NCI-H187 treated with DMSO at 0.1 percent for 48 hours (cell line): ENCODE data around the gene GAS2.

Source experiments
- DNase-seq: peaks from one replicate; lab custom pipeline; 2025; lab: John Stamatoyannopoulos, UW

Gene GAS2

DNA sequence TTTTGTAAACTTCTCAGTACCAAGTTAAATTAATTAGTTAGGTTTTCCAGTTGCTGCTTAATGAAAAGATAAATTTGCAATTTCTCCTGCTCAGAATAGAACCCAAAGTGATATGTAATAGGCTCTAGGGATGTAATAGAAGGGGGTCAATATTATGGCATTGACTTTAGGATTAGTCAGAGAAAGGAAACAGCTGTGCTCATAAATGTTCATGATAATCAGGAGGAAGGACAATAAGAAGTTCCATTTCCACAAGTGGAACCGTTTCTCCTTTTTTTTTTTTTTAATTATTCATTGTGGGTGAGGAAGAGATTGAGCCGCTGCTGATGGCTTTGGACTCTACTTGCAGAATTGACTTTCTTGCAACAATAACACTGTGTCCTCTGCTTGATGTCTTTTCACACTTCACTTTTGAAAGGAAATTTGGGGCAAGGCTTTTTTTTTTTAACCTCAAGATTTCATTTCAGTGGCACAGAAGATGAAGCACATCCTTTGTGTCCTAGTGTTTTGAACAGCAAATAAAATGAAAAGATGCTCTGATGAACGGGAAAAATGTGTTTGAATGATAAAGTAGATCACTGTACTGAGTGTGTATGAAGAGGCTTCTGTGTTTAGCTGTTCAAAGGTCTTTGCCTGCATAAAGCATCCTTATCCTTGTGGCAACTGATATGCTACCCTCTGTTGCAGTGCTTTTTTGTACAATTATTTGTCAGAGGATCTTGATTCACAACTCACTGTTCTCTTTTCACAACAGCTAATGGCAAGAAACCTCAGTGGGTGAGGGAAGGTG is 62.4 kb downstream of the GAS2 start:
- no peak for DNase-seq

- no peak for DNase-seq
These were observed 63.9 kb downstream of the GAS2 start for GRCh38 chr11:22730319-22730718.

- DNase-seq, result no peak
These were observed 66.2 kb downstream of the GAS2 start for GRCh38 chr11:22732588-22732987.

DNA sequence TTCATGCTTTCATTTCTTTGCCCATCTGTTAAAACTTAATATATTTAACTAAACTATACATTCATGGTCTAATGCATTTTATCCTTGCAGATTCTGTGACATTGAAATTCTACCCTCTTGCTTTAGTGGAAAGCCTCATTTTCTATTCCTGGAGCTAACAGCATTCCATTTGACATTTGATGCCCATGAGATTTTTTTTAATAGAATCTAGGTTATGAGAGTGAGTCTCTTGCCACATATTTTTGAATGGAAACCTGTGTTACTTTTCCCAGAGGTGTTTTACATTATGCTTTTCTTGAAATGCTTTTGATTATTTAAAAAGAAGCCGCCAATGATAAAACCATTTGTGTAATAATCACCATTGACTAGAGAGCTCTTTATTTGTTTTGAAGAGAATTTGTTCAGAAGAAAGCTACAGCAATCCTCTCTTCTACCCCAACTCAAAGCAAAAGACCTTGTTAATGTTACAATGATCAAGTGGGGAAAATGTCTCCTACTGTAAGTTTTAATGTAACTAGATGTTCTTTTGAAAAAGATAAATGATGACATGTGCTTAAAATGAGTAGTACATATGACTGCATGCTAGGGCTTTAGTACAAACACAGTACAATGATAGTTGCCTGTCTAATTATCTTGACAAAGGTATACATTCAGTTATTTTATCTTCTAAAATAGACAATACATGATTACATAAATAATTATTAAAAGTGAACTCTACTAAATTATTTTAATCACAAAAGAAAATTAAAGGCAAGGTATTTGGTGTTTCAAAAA is 67.3 kb downstream of the GAS2 start:
- DNase-seq, result peak; percentile 24

DNA sequence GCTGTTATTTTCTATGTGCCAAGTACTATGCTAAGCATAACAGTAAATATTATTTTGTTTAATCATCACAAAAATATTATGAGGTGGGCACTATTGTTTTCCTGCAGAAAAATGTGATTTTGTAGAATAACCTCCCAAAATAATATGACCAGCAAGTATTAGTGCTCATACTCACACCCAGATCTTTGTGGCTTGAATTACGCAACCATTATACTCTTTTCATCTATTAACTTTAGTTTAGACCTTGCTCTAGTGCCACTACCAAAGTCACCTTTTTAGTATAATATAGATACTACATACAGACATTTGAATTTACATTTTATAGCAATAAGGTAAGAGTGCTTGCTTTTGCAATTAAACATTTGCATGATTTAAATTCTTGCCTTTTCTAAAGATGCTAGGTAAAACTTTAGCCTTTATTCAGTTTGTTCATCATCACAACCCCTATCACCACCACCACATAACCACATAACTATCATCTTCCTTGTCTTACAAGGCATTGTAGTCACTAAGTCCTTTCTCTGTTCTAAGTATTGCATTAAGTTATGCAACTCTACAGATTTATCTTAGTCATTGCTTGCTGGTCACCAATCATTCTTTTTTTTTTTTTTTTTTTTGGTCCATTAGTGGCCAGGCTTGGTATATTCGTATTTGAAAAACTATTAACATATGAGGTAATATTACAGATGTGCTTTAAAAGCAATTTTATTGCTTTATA is 68.4 kb downstream of the GAS2 start:
- no peak for DNase-seq

- no peak for DNase-seq
These were observed 75.8 kb downstream of the GAS2 start for GRCh38 chr11:22742157-22742613.

GRCh38 chr11:22749536-22749935 is 83.1 kb downstream of the GAS2 start:
- DNase-seq, result peak; percentile 91

- peak; percentile 88 for DNase-seq
These were observed 86.5 kb downstream of the GAS2 start for GRCh38 chr11:22752908-22753310.

DNA sequence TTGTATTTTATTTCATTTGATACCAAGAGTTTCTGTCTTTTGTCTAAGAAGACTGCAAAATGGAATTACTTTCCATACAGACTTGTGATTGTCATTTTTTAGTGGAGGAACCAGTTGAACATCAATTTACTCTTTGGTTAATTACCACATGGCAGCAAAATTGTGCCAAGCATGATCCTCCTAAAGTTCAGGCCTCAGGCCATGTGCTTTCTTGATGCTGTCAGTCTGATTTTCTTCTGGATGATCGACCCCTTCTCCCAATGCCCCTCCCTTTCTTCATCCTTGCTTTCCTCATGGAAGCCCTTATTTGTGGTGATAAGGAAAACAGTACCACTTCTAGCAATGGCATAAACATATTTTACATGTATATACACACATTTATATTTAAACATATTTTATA is 87.0 kb downstream of the GAS2 start:
- no peak for DNase-seq

DNA sequence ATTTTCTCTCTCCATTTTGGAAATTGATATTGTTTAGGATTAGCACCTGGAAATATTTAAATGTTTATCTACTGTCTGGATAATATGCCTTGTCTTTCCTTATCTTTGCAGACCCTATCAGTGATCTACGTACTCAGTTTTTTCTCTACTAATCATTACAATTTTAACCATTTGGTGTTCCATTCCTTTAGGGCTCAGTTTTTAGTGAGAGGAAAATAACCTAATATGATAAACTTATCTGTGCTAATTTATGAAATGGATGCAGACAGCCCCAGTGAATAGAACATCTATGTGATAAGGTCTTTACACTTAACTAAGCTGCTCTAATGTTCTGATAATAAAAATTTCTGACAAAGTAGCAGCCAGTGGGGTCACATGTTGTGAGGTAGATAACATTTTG is 94.7 kb downstream of the GAS2 start:
- no peak for DNase-seq

DNA sequence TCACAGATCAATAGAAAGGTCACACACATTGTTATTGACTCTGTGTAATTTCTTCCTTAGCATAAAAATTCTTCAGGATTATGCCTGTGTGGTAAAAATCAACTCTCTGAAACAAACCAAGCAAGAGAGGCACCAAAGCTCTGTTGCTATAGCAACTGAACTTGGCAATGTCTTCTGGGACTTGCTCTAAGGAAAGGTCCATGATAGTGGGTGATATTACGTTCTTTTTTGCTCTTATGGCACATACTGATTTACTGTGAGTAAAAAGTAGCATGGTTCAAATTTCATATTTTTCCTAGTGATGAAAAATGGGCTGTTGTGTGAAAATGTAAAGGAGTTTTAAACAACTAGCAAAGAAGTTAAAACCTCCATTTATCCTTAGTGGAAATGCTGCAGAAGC is 96.8 kb downstream of the GAS2 start:
- DNase-seq, result no peak

DNA sequence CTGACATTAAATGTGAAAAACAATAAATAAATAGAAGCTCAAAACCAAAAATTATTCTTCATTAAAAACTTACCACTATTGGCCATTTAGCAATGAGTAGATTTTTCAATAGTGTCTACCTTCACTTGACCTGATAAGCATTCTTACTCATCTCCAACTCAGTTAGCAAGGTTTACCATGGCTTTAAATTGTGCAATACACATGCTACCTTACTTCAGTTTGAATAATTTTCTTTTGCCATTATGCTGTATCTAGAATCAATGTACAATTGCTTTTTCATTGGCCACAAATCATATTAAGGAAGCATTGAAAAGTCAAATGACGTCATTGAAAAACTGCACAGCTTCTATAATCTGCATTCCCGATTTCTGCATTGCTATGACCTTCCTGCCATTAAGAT is 98.3 kb downstream of the GAS2 start:
- no peak for DNase-seq

DNA sequence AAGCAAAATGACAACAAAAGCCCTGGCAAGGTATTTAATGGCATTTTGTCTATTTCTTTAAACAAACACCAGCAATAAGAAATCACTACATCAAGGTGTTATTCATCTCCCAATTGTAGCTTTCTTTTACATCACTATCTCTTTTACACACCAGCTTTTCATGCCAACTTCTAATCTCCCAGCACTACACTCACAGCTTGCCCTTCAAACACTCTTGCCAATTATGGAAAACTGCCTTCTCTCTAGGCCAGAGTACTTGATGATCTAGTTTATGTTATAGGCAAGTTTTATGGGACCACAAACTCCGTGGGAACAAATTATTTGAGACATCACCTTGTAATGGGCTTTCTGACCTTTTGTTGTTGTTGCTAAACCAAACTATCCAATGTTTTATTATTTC is 101.9 kb downstream of the GAS2 start:
- DNase-seq, result no peak

- DNase-seq, result no peak
These were observed 102.7 kb downstream of the GAS2 start for GRCh38 chr11:22769081-22769480.

DNA sequence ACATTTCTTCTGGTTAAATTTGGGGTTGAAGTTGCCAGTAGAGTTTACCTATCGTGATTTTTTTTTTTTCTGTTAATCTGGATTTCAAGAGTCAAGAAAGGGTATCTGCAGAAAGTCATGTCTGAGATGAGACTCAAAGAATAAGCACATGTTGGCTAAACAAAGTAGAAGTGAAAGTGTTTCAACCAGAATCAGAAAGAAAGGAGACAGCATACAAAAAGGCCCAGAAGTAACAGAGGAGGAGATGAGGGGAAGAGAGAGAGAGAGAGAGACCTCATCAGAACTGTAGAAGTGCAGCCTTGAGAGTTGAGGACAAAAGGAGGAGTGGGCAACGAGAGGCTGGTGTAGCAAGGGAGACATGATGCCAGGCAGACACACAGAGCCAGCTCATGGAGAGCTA is 108.3 kb downstream of the GAS2 start:
- no peak for DNase-seq

DNA sequence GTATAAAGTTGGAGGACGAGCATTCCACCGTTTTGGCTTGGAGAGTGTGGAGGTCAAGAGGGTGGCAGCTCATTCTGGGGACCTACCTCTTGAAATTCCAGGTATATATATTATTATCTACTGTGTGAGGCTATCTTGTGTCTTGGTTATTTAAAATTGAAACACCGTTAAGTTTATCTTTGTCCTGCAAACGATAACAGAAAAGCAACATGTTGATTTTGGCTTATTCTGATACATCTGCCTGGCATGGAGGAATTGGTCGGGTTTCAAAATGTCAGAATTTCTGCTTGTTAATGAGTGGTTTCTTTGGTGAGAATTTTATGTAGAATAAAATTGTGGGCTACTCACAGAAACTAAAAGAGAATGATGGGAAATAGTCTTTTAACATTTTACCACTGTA is 108.8 kb downstream of the GAS2 start:
- no peak for DNase-seq

- DNase-seq, result no peak
These were observed 112.2 kb downstream of the GAS2 start for GRCh38 chr11:22778642-22779041.

DNA sequence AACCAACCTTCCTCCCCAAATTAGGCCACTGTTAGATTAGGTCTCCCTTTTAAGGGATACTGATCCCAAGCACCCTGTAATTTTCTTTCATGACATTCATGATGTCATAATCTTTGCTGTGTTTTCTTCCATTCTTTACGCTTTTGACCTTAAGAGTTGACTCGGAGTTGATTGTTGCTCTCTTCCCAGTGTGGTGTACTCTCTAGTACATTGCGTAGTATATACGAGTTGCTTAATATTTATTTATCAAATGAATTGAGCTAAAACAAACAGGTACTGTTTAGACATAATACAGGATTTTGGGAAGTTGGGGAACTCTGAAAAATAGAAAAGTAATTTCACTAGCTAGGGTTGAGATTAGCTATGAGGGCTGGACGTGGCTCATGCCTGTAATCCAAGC is 113.4 kb downstream of the GAS2 start:
- DNase-seq, result no peak

- no peak for DNase-seq
These were observed 114.7 kb downstream of the GAS2 start for GRCh38 chr11:22780952-22781593.

DNA sequence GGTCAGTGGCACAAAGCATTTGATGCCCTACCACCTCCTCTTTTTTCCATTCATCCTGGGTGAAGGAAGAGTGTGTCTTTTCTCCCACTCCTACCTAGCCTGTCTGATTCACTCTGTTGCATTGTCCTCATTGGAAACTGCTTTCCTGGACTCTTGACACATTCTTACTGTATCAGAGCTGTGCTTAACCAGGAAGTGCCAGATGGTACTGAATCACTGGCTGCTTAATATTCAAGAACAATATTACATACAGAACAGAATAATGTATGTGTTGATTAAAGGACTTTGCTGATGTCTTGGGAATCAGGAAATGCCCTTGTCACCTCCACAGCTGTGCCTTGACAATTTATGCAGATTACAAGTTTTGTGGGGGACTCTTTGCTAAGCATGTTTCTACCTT is 118.8 kb downstream of the GAS2 start:
- no peak for DNase-seq

DNA sequence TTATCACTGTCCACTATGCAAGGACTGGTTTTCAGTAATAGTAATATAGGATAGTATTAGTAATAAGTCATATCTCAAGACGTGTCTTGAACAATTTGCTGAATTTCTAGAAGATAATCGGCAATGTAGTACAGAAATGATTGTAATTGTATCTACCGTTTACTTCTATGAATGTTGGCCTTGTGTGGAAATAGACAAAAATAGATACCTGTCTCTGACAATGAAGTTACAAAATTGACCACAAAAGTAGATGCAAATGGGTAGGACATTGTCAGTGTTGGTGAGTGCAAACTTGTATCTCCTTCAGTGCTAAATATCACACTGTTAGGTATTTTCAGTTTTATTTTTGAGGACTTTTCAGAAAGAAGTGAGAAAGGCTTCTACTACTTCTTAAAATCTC is 120.1 kb downstream of the GAS2 start:
- DNase-seq, result no peak

DNA sequence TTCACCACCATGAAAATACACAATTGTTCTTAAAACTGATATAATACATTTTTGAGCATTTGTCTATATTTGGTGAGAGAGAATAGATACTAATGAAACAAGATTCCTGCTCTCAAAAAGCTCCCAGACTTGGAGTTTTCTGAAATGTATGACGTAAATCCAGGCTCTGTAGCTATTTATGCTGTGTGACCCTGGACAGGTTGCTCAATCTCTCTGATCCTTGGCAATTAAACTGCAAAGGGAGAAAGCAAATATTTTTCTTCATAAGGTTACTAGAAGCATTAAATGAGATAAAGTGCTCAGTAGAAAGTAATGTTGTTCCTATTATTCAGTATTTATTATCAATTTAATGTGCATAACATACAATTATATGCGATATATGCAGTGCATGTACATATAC is 120.6 kb downstream of the GAS2 start:
- no peak for DNase-seq
